Ascending aorta (tissue), 2 donors: ENCODE results near the gene CNTNAP5. TPM values are rescaled to one million over a fixed set of nuclear protein-coding genes. Genes with fewer than 3 reads are reported as not detected.

Source experiments
- DNase-seq, 2 donors: peaks; one replicate each; pipeline ENCODE4 v3.0.0-alpha.2; 2019; ENCODE audit warnings: low spot score in 2 of 2
- H3K27ac ChIP-seq, 2 donors: fragments of 200-600 bp; sonication (generic); one replicate each; pipeline ENCODE4 v1.5.1; 2016 to 2017; ENCODE audit warnings: mild to moderate bottlenecking in 1 of 2
- H3K27me3 ChIP-seq: fragments of 200-600 bp; sonication (generic); one replicate; pipeline ENCODE4 v1.5.1; 2017
- H3K36me3 ChIP-seq, 2 donors: fragments of 200-600 bp; sonication (generic); one replicate each; pipeline ENCODE4 v1.5.1; 2016
- H3K4me1 ChIP-seq, 2 donors: fragments of 200-600 bp; sonication (generic); one replicate each; pipeline ENCODE4 v1.5.1; 2016 to 2017; ENCODE audit warnings: mild to moderate bottlenecking in 1 of 2
- H3K4me3 ChIP-seq, 2 donors: fragments of 200-600 bp; sonication (generic); one replicate each; pipeline ENCODE4 v1.5.1; 2016 to 2017; ENCODE audit warnings: mild to moderate bottlenecking in 1 of 2
- H3K9me3 ChIP-seq, 2 donors: fragments of 200-600 bp; sonication (generic); one replicate each; pipeline ENCODE4 v1.5.1; 2016
- CTCF ChIP-seq, 3 experiments: fragments of 200-600 bp in 2 of 3; fragments of 450-650 bp in 1 of 3; sonication (generic) in 2 of 3; IDR thresholded peaks; one replicate each; pipeline ENCODE4 v1.5.1; 2016 to 2019; ENCODE audit warnings: antibody characterized with exemption in 3 of 3, mild to moderate bottlenecking in 1 of 3, moderate library complexity in 1 of 3
- intact Hi-C: fragments of 100-400 bp; cut with DNase I; formaldehyde crosslinking; loops from one replicate; pipeline ENCODE4 v1.15.1; 2023
- total RNA-seq: library from RNA; depleted of rRNA; stranded (reverse); fragments of >200 nt; gene quantifications from one replicate; pipeline ENCODE4 v1.1.0, GENCODE V29; 2016

CNTNAP5 gene
- total RNA-seq, 1 donor from 2014 or later: not detected

GRCh38 chr2:124580263-124580662 lies 555.2 kb downstream of the CNTNAP5 start:
- Histone ChIP-seq H3K27ac (no peak overlapping the region), H3K4me1 (no peaks in the 10 kb centered on the region), H3K4me3 (no peak overlapping the region), H3K36me3 (no peaks in the 10 kb centered on the region), H3K9me3 (no peaks in the 10 kb centered on the region), H3K27me3 (no peaks in the 10 kb centered on the region)
- DNase-seq: no peak
- TF ChIP-seq CTCF (IDR thresholded peaks at IDR 0.05): no peak
- intact Hi-C loops: no loop called here

- no peaks in the 10 kb centered on the region for H3K27me3 ChIP-seq
- TF ChIP-seq CTCF (IDR thresholded peaks at IDR 0.05): no peak
- no peak for DNase-seq
- H3K9me3 ChIP-seq: no peaks in the 10 kb centered on the region
- no peak overlapping the region for H3K4me3 ChIP-seq
- intact Hi-C loops: no loop called here
- H3K36me3 ChIP-seq: no peaks in the 10 kb centered on the region
- no peak overlapping the region for H3K27ac ChIP-seq
- no peaks in the 10 kb centered on the region for H3K4me1 ChIP-seq
These were observed 557.3 kb downstream of the CNTNAP5 start for GRCh38 chr2:124582387-124582786.

GRCh38 chr2:124584615-124585014 lies 559.5 kb downstream of the CNTNAP5 start:
- Histone ChIP-seq H3K4me3 (no peak overlapping the region), H3K9me3 (no peaks in the 10 kb centered on the region), H3K27me3 (no peaks in the 10 kb centered on the region), H3K27ac (no peak overlapping the region), H3K36me3 (no peaks in the 10 kb centered on the region), H3K4me1 (no peaks in the 10 kb centered on the region)
- TF ChIP-seq CTCF (IDR thresholded peaks at IDR 0.05): no peak
- DNase-seq: no peak
- intact Hi-C loops: no loop called here

- no peaks in the 10 kb centered on the region for H3K9me3 ChIP-seq
- H3K27ac ChIP-seq: no peak overlapping the region
- H3K4me1 ChIP-seq: no peaks in the 10 kb centered on the region
- intact Hi-C loops: no loop called here
- DNase-seq: no peak
- no peak overlapping the region for H3K4me3 ChIP-seq
- no peaks in the 10 kb centered on the region for H3K27me3 ChIP-seq
- TF ChIP-seq CTCF (IDR thresholded peaks at IDR 0.05): no peak
- no peaks in the 10 kb centered on the region for H3K36me3 ChIP-seq
These were observed 560.2 kb downstream of the CNTNAP5 start for GRCh38 chr2:124585277-124585676.

- no peaks in the 10 kb centered on the region for H3K36me3 ChIP-seq
- intact Hi-C loops: no loop called here
- no peaks in the 10 kb centered on the region for H3K4me1 ChIP-seq
- no peak for DNase-seq
- no peaks in the 10 kb centered on the region for H3K27me3 ChIP-seq
- H3K27ac ChIP-seq: no peak overlapping the region
- TF ChIP-seq CTCF (IDR thresholded peaks at IDR 0.05): no peak
- no peak overlapping the region for H3K4me3 ChIP-seq
- H3K9me3 ChIP-seq: no peaks in the 10 kb centered on the region
These were observed 561.1 kb downstream of the CNTNAP5 start for GRCh38 chr2:124586210-124586609.

- no peak for TF ChIP-seq CTCF (IDR thresholded peaks at IDR 0.05)
- H3K4me1 ChIP-seq: no peaks in the 10 kb centered on the region
- intact Hi-C loops: no loop called here
- no peak for DNase-seq
- no peaks in the 10 kb centered on the region for H3K36me3 ChIP-seq
- H3K4me3 ChIP-seq: no peak overlapping the region
- no peaks in the 10 kb centered on the region for H3K27me3 ChIP-seq
- no peaks in the 10 kb centered on the region for H3K9me3 ChIP-seq
- no peak overlapping the region for H3K27ac ChIP-seq
These were observed 561.7 kb downstream of the CNTNAP5 start for GRCh38 chr2:124586835-124587234.
